IMR-90 (cell line): ENCODE measurements around the gene CYB5R3. TPM values are rescaled to one million over a fixed set of nuclear protein-coding genes. Genes with fewer than 3 reads are reported as not detected.

Source experiments
- ATAC-seq: fragments of 200-7000 bp; cut with Tn5 transposase; 2 replicates; pipeline ENCODE4 v1.9.1; 2020; ENCODE audit warnings: low read depth, mild to moderate bottlenecking, moderate library complexity
- BruUV-seq: library from RNA; stranded (reverse); fragments of 400-500 nt; replicated peaks from 2 replicates; lab custom pipeline; 2021; lab: Mats Ljungman, UMichigan
- CTCF ChIA-PET: fragments of 300-600 bp; formaldehyde crosslinking; extraction: SDS; loops from one replicate; lab custom pipeline; 2021; ENCODE audit warnings: antibody characterized with exemption; lab: Yijun Ruan, JAX
- POLR2A ChIA-PET: fragments of 300-600 bp; sonication (Branson Sonifier 250); formaldehyde crosslinking; loops from one replicate; lab custom pipeline; 2022; ENCODE audit warnings: antibody characterized with exemption; ENCODE audit not compliant: unreplicated experiment; lab: Charles Lee
- DNase-seq: peaks from one replicate; pipeline ENCODE4 v3.0.0; 2013
- H2AFZ ChIP-seq: replicated peaks from 2 replicates; pipeline ENCODE3; 2013; ENCODE audit warnings: low read length, mild to moderate bottlenecking; ENCODE audit not compliant: poor library complexity
- H2AK5ac ChIP-seq: 2 replicates; pipeline ENCODE4 v1.6.1; 2013; ENCODE audit warnings: low read depth, low read length, inconsistent platforms
- H2AK9ac ChIP-seq: replicated peaks from 2 replicates; pipeline ENCODE3; 2013; ENCODE audit warnings: mild to moderate bottlenecking, low read depth, low read length, moderate library complexity; ENCODE audit not compliant: poor library complexity
- H2BK120ac ChIP-seq: 2 replicates; pipeline ENCODE4 v1.6.1; 2013; ENCODE audit warnings: low read depth, low read length, inconsistent platforms
- H2BK15ac ChIP-seq: 3 replicates; pipeline ENCODE4 v1.6.1; 2013; ENCODE audit warnings: low read depth, low read length, inconsistent platforms
- H2BK20ac ChIP-seq: 2 replicates; pipeline ENCODE4 v1.6.1; 2013; ENCODE audit warnings: low read depth, mild to moderate bottlenecking, inconsistent platforms, low read length, moderate library complexity
- H2BK5ac ChIP-seq: 2 replicates; pipeline ENCODE4 v1.6.1; 2013; ENCODE audit warnings: mild to moderate bottlenecking, low read depth, low read length, inconsistent platforms; ENCODE audit not compliant: poor library complexity, severe bottlenecking
- H3K14ac ChIP-seq: replicated peaks from 2 replicates; pipeline ENCODE4 v1.6.1; 2013; ENCODE audit warnings: low read depth, low read length, inconsistent platforms
- H3K18ac ChIP-seq: 2 replicates; pipeline ENCODE4 v1.6.1; 2013; ENCODE audit warnings: low read depth, low read length, control low read depth
- H3K23ac ChIP-seq: 2 replicates; pipeline ENCODE4 v1.6.1; 2013; ENCODE audit warnings: low read depth, low read length, inconsistent platforms
- H3K27ac ChIP-seq: 2 replicates; pipeline ENCODE4 v1.5.1; 2013; ENCODE audit warnings: mild to moderate bottlenecking, control low read depth, low read length; ENCODE audit not compliant: insufficient read depth
- H3K27me3 ChIP-seq: 2 replicates; pipeline ENCODE4 v1.6.1; 2013; ENCODE audit warnings: low read length; ENCODE audit not compliant: control insufficient read depth, insufficient read depth
- H3K36me3 ChIP-seq: 2 replicates; pipeline ENCODE4 v1.6.1; 2013; ENCODE audit warnings: low read length, mixed read lengths; ENCODE audit not compliant: control insufficient read depth, insufficient read depth
- H3K4ac ChIP-seq: 2 replicates; pipeline ENCODE4 v1.6.1; 2013; ENCODE audit warnings: low read depth, low read length, inconsistent platforms
- H3K4me1 ChIP-seq: 2 replicates; pipeline ENCODE4 v1.6.1; 2013; ENCODE audit warnings: low read length, mixed read lengths; ENCODE audit not compliant: control insufficient read depth, insufficient read depth
- H3K4me2 ChIP-seq: 2 replicates; pipeline ENCODE4 v1.6.1; 2013; ENCODE audit warnings: low read depth, mild to moderate bottlenecking, control low read depth, low read length, moderate library complexity
- H3K4me3 ChIP-seq: 2 replicates; pipeline ENCODE4 v1.5.1; 2013; ENCODE audit warnings: low read depth, mild to moderate bottlenecking, control low read depth, low read length, moderate library complexity; ENCODE audit not compliant: insufficient read depth
- H3K56ac ChIP-seq: 2 replicates; pipeline ENCODE4 v1.6.1; 2013; ENCODE audit warnings: low read length, inconsistent platforms; ENCODE audit not compliant: insufficient read depth; ENCODE audit errors: extremely low read depth
- H3K79me1 ChIP-seq, 2 experiments: 2 replicates each; pipeline ENCODE4 v1.6.1; 2013; ENCODE audit warnings: low read length in 2 of 2, inconsistent platforms in 1 of 2, low read depth in 1 of 2
- H3K9ac ChIP-seq: 2 replicates; pipeline ENCODE4 v1.6.1; 2013; ENCODE audit warnings: low read depth, low read length, control low read depth
- H3K9me1 ChIP-seq: 2 replicates; pipeline ENCODE4 v1.6.1; 2013; ENCODE audit warnings: low read length, inconsistent platforms; ENCODE audit not compliant: insufficient read depth
- H3K9me3 ChIP-seq: 2 replicates; pipeline ENCODE4 v1.6.1; 2013; ENCODE audit warnings: low read length; ENCODE audit not compliant: control insufficient read depth, insufficient read depth
- H4K20me1 ChIP-seq: 2 replicates; pipeline ENCODE4 v1.6.1; 2013; ENCODE audit warnings: low read length, inconsistent platforms; ENCODE audit not compliant: insufficient read depth
- H4K5ac ChIP-seq: 2 replicates; pipeline ENCODE4 v1.6.1; 2013; ENCODE audit warnings: mild to moderate bottlenecking, low read depth, low read length, control low read depth
- H4K8ac ChIP-seq, 2 experiments: 2 replicates each; pipeline ENCODE4 v1.6.1; 2013; ENCODE audit warnings: low read depth in 2 of 2, low read length in 2 of 2, control low read depth in 1 of 2, inconsistent platforms in 1 of 2
- H4K91ac ChIP-seq: 2 replicates; pipeline ENCODE4 v1.6.1; 2013; ENCODE audit warnings: low read depth, low read length, inconsistent platforms; ENCODE audit not compliant: insufficient read depth
- BHLHE40 ChIP-seq: fragments of 150-350 bp; IDR thresholded peaks from 2 replicates; pipeline ENCODE4 v1.6.1; 2016; ENCODE audit warnings: mild to moderate bottlenecking, low read depth, low read length
- CEBPB ChIP-seq: IDR thresholded peaks from 2 replicates; pipeline ENCODE4 v1.6.1; 2012; ENCODE audit warnings: low read depth, low read length, improper control_type of control experiment
- CHD1 ChIP-seq: IDR thresholded peaks from 2 replicates; pipeline ENCODE4 v1.6.1; 2012; ENCODE audit warnings: low read depth, low read length, improper control_type of control experiment
- FOS ChIP-seq: fragments of 150-350 bp; IDR thresholded peaks from 2 replicates; pipeline ENCODE4 v1.6.1; 2016; ENCODE audit warnings: low read depth, low read length
- MAFK ChIP-seq: IDR thresholded peaks from 2 replicates; pipeline ENCODE4 v1.6.1; 2012; ENCODE audit warnings: low read depth, low read length, improper control_type of control experiment
- MAZ ChIP-seq: IDR thresholded peaks from 2 replicates; pipeline ENCODE4 v1.6.1; 2012; ENCODE audit warnings: low read depth, mild to moderate bottlenecking, low read length, improper control_type of control experiment, moderate library complexity, borderline replicate concordance
- MXI1 ChIP-seq: IDR thresholded peaks from 2 replicates; pipeline ENCODE4 v1.6.1; 2012; ENCODE audit warnings: low read depth, mild to moderate bottlenecking, low read length, moderate library complexity, borderline replicate concordance
- NFE2L2 ChIP-seq: fragments of 150-350 bp; IDR thresholded peaks from 2 replicates; pipeline ENCODE4 v1.6.1; 2016; ENCODE audit warnings: low read depth, mild to moderate bottlenecking, low read length
- RCOR1 ChIP-seq: IDR thresholded peaks from 2 replicates; pipeline ENCODE4 v1.6.1; 2012; ENCODE audit warnings: mild to moderate bottlenecking, low read length, improper control_type of control experiment; ENCODE audit not compliant: insufficient replicate concordance
- RFX5 ChIP-seq: IDR thresholded peaks from 2 replicates; pipeline ENCODE4 v1.8.0; 2012; ENCODE audit warnings: low read depth, mild to moderate bottlenecking, low read length, moderate library complexity
- SMC3 ChIP-seq: fragments of 150-350 bp; IDR thresholded peaks from 2 replicates; pipeline ENCODE4 v1.6.1; 2016; ENCODE audit warnings: low read depth, mild to moderate bottlenecking, antibody characterized with exemption, low read length, moderate library complexity
- WGBS, 2 experiments: methylation state at CpG; one replicate each; pipeline versions ENCODE4 v1.1.5 to v1.1.7; 2013; ENCODE audit warnings: missing lambda C conversion rate in 2 of 2; ENCODE audit not compliant: insufficient read length in 1 of 2; ENCODE audit errors: extremely low coverage in 2 of 2; 5-methylcytosine and 5-hydroxymethylcytosine counted together
- dilution Hi-C: fragments of 300-500 bp; cut with HindIII; formaldehyde crosslinking; loops from one replicate; pipeline ENCODE4 v1.14.3; 2018; ENCODE audit warnings: low sequenced_read_pairs; ENCODE audit not compliant: unreplicated experiment
- in situ Hi-C: fragments of 300-500 bp; cut with MboI; formaldehyde crosslinking; loops from 3 replicates; pipeline ENCODE4 v1.14.3; 2019; ENCODE audit warnings: low sequenced_read_pairs, inconsistent platforms, mixed read lengths
- intact Hi-C: fragments of 100-400 bp; cut with micrococcal nuclease; formaldehyde crosslinking; loops from 2 replicates; pipeline ENCODE4 v1.10.0; 2022
- polyA plus RNA-seq, 3 experiments: library from polyadenylated mRNA; depleted of rRNA; stranded (reverse); fragments of >200 nt; gene quantifications; 2 replicates each; pipeline ENCODE4 v1.2.3, GENCODE V29; 2012; ENCODE audit warnings: low replicate concordance in 1 of 3
- total RNA-seq: library from RNA; depleted of rRNA; stranded (reverse); fragments of >200 nt; gene quantifications from 2 replicates; pipeline ENCODE4 v1.2.3, GENCODE V29; 2012
- TF ChIP-seq, protein P1 (sequence below): conservative IDR thresholded peaks from 2 replicates; pipeline ENCODE4 v1.5.1; 2012; ENCODE audit warnings: mild to moderate bottlenecking, low read depth, low read length, improper control_type of control experiment
- TF ChIP-seq, protein P2 (sequence below): fragments of 150-350 bp; IDR thresholded peaks from 2 replicates; pipeline ENCODE4 v1.6.1; 2017; ENCODE audit warnings: mild to moderate bottlenecking, antibody characterized with exemption, low read length, low read depth

CYB5R3 gene
- total and polyA plus RNA-seq, 2 of the 4 experiments (the other 2 are of a cell fraction): 44.1 to 362 TPM

- Histone ChIP-seq H3K14ac (no peak overlapping the region), H3K27me3 (no peaks in the 10 kb centered on the region), H2AK5ac (no peak overlapping the region), H3K4me3 (no peak overlapping the region), H3K27ac (no peak overlapping the region), H4K91ac (no peak overlapping the region), H3K18ac (no peak overlapping the region), H3K4me1 (peaks cover 12% of the 10 kb centered on the region), H3K23ac (no peak overlapping the region), H2BK5ac (no peak overlapping the region), H3K56ac (no peak overlapping the region), H3K36me3 (peaks cover 30% of the 10 kb centered on the region), H4K20me1 (peaks cover 4% of the 10 kb centered on the region; the same call in 1 of the 2 replicates), H3K4me2 (no peak overlapping the region), H3K4ac (0 out of 2 replicates have a peak overlapping the region, but pooled peaks have one; percentile 5), H2BK15ac (peak overlapping the region; percentile 22; the same call in 1 of the 3 replicates), H2AK9ac (no peak overlapping the region), H3K9me1 (peaks cover 7% of the 10 kb centered on the region), H3K9ac (no peak overlapping the region), H3K79me1 (peaks cover 16 to 42% of the 10 kb centered on the region in 2 experiments), H3K9me3 (no peaks in the 10 kb centered on the region), H2BK120ac (no peak overlapping the region), H4K8ac (no peak overlapping the region), H4K5ac (no peak overlapping the region), H2BK20ac (no peak overlapping the region), H2AFZ (no peak overlapping the region)
- dilution Hi-C loops: no loop called here
- no peak for DNase-seq
- no peak for ATAC-seq
- BruUV-seq: no TSS peak
- CTCF ChIA-PET: no interaction called here
- intact Hi-C loops: no loop called here
- 89% methylated on average over 7 of the region's 10 CpGs; no CpG with 5 or more reads in 1 of the 2 experiments for whole genome bisulfite sequencing, 2 experiments
- TF ChIP-seq CHD1 (no peak), SMC3 (no peak), FOS (no peak), MXI1 (no peak), CEBPB (no peak), RFX5 (no peak), RCOR1 (no peak), BHLHE40 (no peak), MAFK (no peak), NFE2L2 (no peak), MAZ (no peak)
- TF ChIP-seq, protein P1, sequence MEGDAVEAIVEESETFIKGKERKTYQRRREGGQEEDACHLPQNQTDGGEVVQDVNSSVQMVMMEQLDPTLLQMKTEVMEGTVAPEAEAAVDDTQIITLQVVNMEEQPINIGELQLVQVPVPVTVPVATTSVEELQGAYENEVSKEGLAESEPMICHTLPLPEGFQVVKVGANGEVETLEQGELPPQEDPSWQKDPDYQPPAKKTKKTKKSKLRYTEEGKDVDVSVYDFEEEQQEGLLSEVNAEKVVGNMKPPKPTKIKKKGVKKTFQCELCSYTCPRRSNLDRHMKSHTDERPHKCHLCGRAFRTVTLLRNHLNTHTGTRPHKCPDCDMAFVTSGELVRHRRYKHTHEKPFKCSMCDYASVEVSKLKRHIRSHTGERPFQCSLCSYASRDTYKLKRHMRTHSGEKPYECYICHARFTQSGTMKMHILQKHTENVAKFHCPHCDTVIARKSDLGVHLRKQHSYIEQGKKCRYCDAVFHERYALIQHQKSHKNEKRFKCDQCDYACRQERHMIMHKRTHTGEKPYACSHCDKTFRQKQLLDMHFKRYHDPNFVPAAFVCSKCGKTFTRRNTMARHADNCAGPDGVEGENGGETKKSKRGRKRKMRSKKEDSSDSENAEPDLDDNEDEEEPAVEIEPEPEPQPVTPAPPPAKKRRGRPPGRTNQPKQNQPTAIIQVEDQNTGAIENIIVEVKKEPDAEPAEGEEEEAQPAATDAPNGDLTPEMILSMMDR: no peak
- TF ChIP-seq, protein P2, sequence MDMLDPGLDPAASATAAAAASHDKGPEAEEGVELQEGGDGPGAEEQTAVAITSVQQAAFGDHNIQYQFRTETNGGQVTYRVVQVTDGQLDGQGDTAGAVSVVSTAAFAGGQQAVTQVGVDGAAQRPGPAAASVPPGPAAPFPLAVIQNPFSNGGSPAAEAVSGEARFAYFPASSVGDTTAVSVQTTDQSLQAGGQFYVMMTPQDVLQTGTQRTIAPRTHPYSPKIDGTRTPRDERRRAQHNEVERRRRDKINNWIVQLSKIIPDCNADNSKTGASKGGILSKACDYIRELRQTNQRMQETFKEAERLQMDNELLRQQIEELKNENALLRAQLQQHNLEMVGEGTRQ: no peak
- POLR2A ChIA-PET: no interaction called here
- in situ Hi-C loops: no loop called here
Observed at GRCh38 chr22:42695294-42695693, 46.1 kb upstream of the CYB5R3 start.
